CD4-positive, alpha-beta T cell treated with Interleukin-6 at 100 ng/mL for 8 hours (primary cell): ENCODE measurements around the gene NFIB.

ENCODE experiments used
- DNase-seq: peaks from one replicate; pipeline ENCODE4 v3.0.0-alpha.2; 2020; ENCODE audit warnings: mixed read lengths, low spot score

The NFIB gene

GRCh38 chr9:14318934-14319580 lies 5.1 kb upstream of the NFIB start:
- DNase-seq = no peak

- no peak for DNase-seq
Observed at GRCh38 chr9:14318361-14318760, 4.4 kb upstream of the NFIB start.

- DNase-seq = no peak
Observed at GRCh38 chr9:14317667-14318320, 3.9 kb upstream of the NFIB start.

GRCh38 chr9:14316602-14317300 lies 2.8 kb upstream of the NFIB start:
- DNase-seq = no peak

GRCh38 chr9:14315875-14316601 lies 2.1 kb upstream of the NFIB start:
- no peak for DNase-seq

GRCh38 chr9:14314929-14315874 lies 1.3 kb upstream of the NFIB start:
- no peak for DNase-seq

- no peak for DNase-seq
Observed at GRCh38 chr9:14314424-14314928, 535 bp upstream of the NFIB start.

- no peak for DNase-seq
Observed at GRCh38 chr9:14313378-14313940, 482 bp downstream of the NFIB start.

- no peak for DNase-seq
Observed at GRCh38 chr9:14312719-14313377, 1.1 kb downstream of the NFIB start.

- DNase-seq = no peak
Observed at GRCh38 chr9:14311956-14312685, 1.8 kb downstream of the NFIB start.

GRCh38 chr9:14311171-14311949 lies 2.6 kb downstream of the NFIB start:
- no peak for DNase-seq

GRCh38 chr9:14310311-14310710 lies 3.6 kb downstream of the NFIB start:
- no peak for DNase-seq

- no peak for DNase-seq
Observed at GRCh38 chr9:14309403-14309802, 4.5 kb downstream of the NFIB start.

- no peak for DNase-seq
Observed at GRCh38 chr9:14308853-14309145, 5.1 kb downstream of the NFIB start.

- no peak for DNase-seq
Observed at GRCh38 chr9:14307989-14308852, 5.7 kb downstream of the NFIB start.

GRCh38 chr9:14306672-14307660 lies 7.0 kb downstream of the NFIB start:
- no peak for DNase-seq

GRCh38 chr9:14306188-14306587 lies 7.8 kb downstream of the NFIB start:
- DNase-seq = no peak
